NAMALWA (cell line): Measurements from ENCODE around the gene CYP4V2.

Source experiments
- DNase-seq: peaks from one replicate; pipeline ENCODE4 v3.0.0-alpha.2; 2015; ENCODE audit warnings: low spot score

Gene CYP4V2

GRCh38 chr4:186191200-186192065 is at the start of gene CYP4V2:
Gene CYP4V2, plus strand, starts transcription at chr4:186191567. Its CDS starts 257 bp downstream, at chr4:186191824.
- DNase-seq, result peak; percentile 87

- DNase-seq, result no peak
Measured at GRCh38 chr4:186144198-186144945, 47.0 kb upstream of the CYP4V2 start.

- no peak for DNase-seq
Measured at GRCh38 chr4:186144946-186145569, 46.3 kb upstream of the CYP4V2 start.

GRCh38 chr4:186146458-186146857 is 44.9 kb upstream of the CYP4V2 start:
- no peak for DNase-seq

GRCh38 chr4:186148336-186148975 is 42.9 kb upstream of the CYP4V2 start:
- no peak for DNase-seq

GRCh38 chr4:186149872-186150271 is 41.5 kb upstream of the CYP4V2 start:
- peak; percentile 47 for DNase-seq

- no peak for DNase-seq
Measured at GRCh38 chr4:186150926-186151325, 40.4 kb upstream of the CYP4V2 start.

- no peak for DNase-seq
Measured at GRCh38 chr4:186151499-186151898, 39.9 kb upstream of the CYP4V2 start.

- no peak for DNase-seq
Measured at GRCh38 chr4:186158021-186158813, 33.1 kb upstream of the CYP4V2 start.

GRCh38 chr4:186158966-186159365 is 32.4 kb upstream of the CYP4V2 start:
- no peak for DNase-seq

- peak; percentile 19 for DNase-seq
Measured at GRCh38 chr4:186159613-186160012, 31.8 kb upstream of the CYP4V2 start.

- no peak for DNase-seq
Measured at GRCh38 chr4:186161138-186161537, 30.2 kb upstream of the CYP4V2 start.

- DNase-seq, result no peak
Measured at GRCh38 chr4:186166852-186167512, 24.4 kb upstream of the CYP4V2 start.

- no peak for DNase-seq
Measured at GRCh38 chr4:186167605-186168004, 23.8 kb upstream of the CYP4V2 start.

GRCh38 chr4:186168750-186169149 is 22.6 kb upstream of the CYP4V2 start:
- no peak for DNase-seq

- no peak for DNase-seq
Measured at GRCh38 chr4:186169333-186169944, 21.9 kb upstream of the CYP4V2 start.

GRCh38 chr4:186169945-186170802 is 21.2 kb upstream of the CYP4V2 start:
- DNase-seq, result no peak

- no peak for DNase-seq
Measured at GRCh38 chr4:186170966-186171365, 20.4 kb upstream of the CYP4V2 start.

GRCh38 chr4:186172546-186172945 is 18.8 kb upstream of the CYP4V2 start:
- DNase-seq, result no peak
